Measurements from ENCODE around the gene SDF2.

- TF ChIP-seq CTCF (IDR thresholded peaks at IDR 0.05), result no peak
- no peak for TF ChIP-seq POLR2A (IDR thresholded peaks at IDR 0.05)
Measured at GRCh38 chr17:28626818-28627217, 34.9 kb downstream of the SDF2 start.
